Measurements from ENCODE around the gene PACRGL. TPM values are rescaled to one million over a fixed set of nuclear protein-coding genes. Genes with fewer than 3 reads are reported as not detected.
"Not testable (repeated sequence)": the region's sequence is repeated elsewhere in the genome, so short reads cannot be mapped to it uniquely, and the experiment has no call there.

PACRGL gene
- total and polyA plus RNA-seq, 5 experiments from 2014 or later, result 2.1 to 16.8 (median 5.3) TPM

- H3K36me3 Mint-ChIP-seq, result peaks cover 12 to 15% (median 14%) of the 10 kb centered on the region in 3 donors
- no peaks in the 10 kb centered on the region for H3K27me3 Mint-ChIP-seq
- DNase-seq (no peak), ATAC-seq (no peak)
- H3K27ac Mint-ChIP-seq, result no peak overlapping the region
- peaks cover 0 to 5% (median 3%) of the 10 kb centered on the region in 4 donors for H3K4me1 Mint-ChIP-seq
- POLR2A ChIA-PET, result no interaction called here
- H3K9me3 Mint-ChIP-seq, result peaks cover 0 to 3% (median 0%) of the 10 kb centered on the region in 9 donors
- no peak overlapping the region for H3K4me3 Mint-ChIP-seq
These were observed 52.4 kb downstream of the PACRGL start for GRCh38 chr4:20752641-20753040.

- POLR2A ChIA-PET, result no interaction called here
- peaks cover 0 to 2% (median 0%) of the 10 kb centered on the region in 9 donors for H3K9me3 Mint-ChIP-seq
- no peak for ATAC-seq
These were observed 53.8 kb downstream of the PACRGL start for GRCh38 chr4:20754036-20754435.

GRCh38 chr4:20760053-20760452 lies 59.8 kb downstream of the PACRGL start:
- POLR2A ChIA-PET, result no interaction called here
- no peaks in the 10 kb centered on the region for H3K36me3 Mint-ChIP-seq
- no peaks in the 10 kb centered on the region for H3K27me3 Mint-ChIP-seq
- H3K27ac Mint-ChIP-seq, result no peak overlapping the region
- ATAC-seq (no peak), DNase-seq (no peak)
- H3K4me3 Mint-ChIP-seq, result no peak overlapping the region
- H3K9me3 Mint-ChIP-seq, result no peaks in the 10 kb centered on the region
- no peaks in the 10 kb centered on the region for H3K4me1 Mint-ChIP-seq

More at GRCh38 chr4:20754036-20754435, 53.8 kb downstream of the PACRGL start:
- Mint-ChIP-seq H3K4me3 (no peak overlapping the region), H3K4me1 (peaks cover 0 to 5% (median 2%) of the 10 kb centered on the region in 4 donors), H3K36me3 (peaks cover 7 to 15% (median 14%) of the 10 kb centered on the region in 3 donors), H3K27me3 (no peaks in the 10 kb centered on the region), H3K27ac (no peak overlapping the region)
- DNase-seq, result no peak

- no peak for DNase-seq
- Mint-ChIP-seq H3K27me3 (peaks cover 0 to 1% (median 0%) of the 10 kb centered on the region in 5 donors), H3K36me3 (no peaks in the 10 kb centered on the region), H3K27ac (no peak overlapping the region), H3K9me3 (no peaks in the 10 kb centered on the region), H3K4me3 (no peak overlapping the region), H3K4me1 (no peaks in the 10 kb centered on the region)
- POLR2A ChIA-PET, result no interaction called here
- ATAC-seq, result no peak
These were observed 61.1 kb downstream of the PACRGL start for GRCh38 chr4:20761382-20761781.

GRCh38 chr4:20761826-20762225 lies 61.6 kb downstream of the PACRGL start:
- no peaks in the 10 kb centered on the region for H3K36me3 Mint-ChIP-seq
- peaks cover 0 to 1% (median 0%) of the 10 kb centered on the region in 5 donors for H3K27me3 Mint-ChIP-seq
- H3K27ac Mint-ChIP-seq, result no peak overlapping the region
- H3K9me3 Mint-ChIP-seq, result no peaks in the 10 kb centered on the region
- DNase-seq, result no peak
- POLR2A ChIA-PET, result no interaction called here
- H3K4me3 Mint-ChIP-seq, result no peak overlapping the region
- ATAC-seq, result no peak
- H3K4me1 Mint-ChIP-seq, result no peaks in the 10 kb centered on the region

GRCh38 chr4:20764366-20764992 lies 64.2 kb downstream of the PACRGL start:
- no peaks in the 10 kb centered on the region for H3K9me3 Mint-ChIP-seq
- ATAC-seq, result no peak
- peaks cover 0 to 1% (median 0%) of the 10 kb centered on the region in 5 donors for H3K27me3 Mint-ChIP-seq
- POLR2A ChIA-PET, result no interaction called here
- H3K27ac Mint-ChIP-seq, result no peak overlapping the region
- H3K4me1 Mint-ChIP-seq, result no peaks in the 10 kb centered on the region
- H3K36me3 Mint-ChIP-seq, result no peaks in the 10 kb centered on the region
- no peak overlapping the region for H3K4me3 Mint-ChIP-seq
- no peak for DNase-seq

GRCh38 chr4:20773144-20773997 lies 73.1 kb downstream of the PACRGL start:
- H3K27me3 Mint-ChIP-seq, result peaks cover 2 to 12% (median 5%) of the 10 kb centered on the region in 5 donors
- DNase-seq, result peak in 7 of 10 donors; percentile 1 to 33 (median 19)
- no peak overlapping the region for H3K27ac Mint-ChIP-seq
- H3K4me3 Mint-ChIP-seq, result peak overlapping the region in 2 of 10 donors; percentile 34 to 38
- POLR2A ChIA-PET, result no interaction called here
- no peaks in the 10 kb centered on the region for H3K36me3 Mint-ChIP-seq
- H3K9me3 Mint-ChIP-seq, result peaks cover 0 to 5% (median 0%) of the 10 kb centered on the region in 9 donors
- peaks cover 0 to 8% (median 2%) of the 10 kb centered on the region in 4 donors for H3K4me1 Mint-ChIP-seq
- ATAC-seq, result peak in 1 of 2 donors; percentile 53

GRCh38 chr4:20778896-20779295 lies 78.6 kb downstream of the PACRGL start:
- peaks cover 0 to 3% (median 0%) of the 10 kb centered on the region in 4 donors for H3K4me1 Mint-ChIP-seq
- POLR2A ChIA-PET, result no interaction called here
- no peak overlapping the region for H3K27ac Mint-ChIP-seq
- H3K9me3 Mint-ChIP-seq, result peaks cover 0 to 49% (median 28%) of the 10 kb centered on the region in 9 donors
- H3K4me3 Mint-ChIP-seq, result no peak overlapping the region
- H3K27me3 Mint-ChIP-seq, result peaks cover 0 to 17% (median 2%) of the 10 kb centered on the region in 5 donors
- H3K36me3 Mint-ChIP-seq, result peaks cover 0 to 37% (median 15%) of the 10 kb centered on the region in 3 donors
- DNase-seq, result no peak
- no peak for ATAC-seq

GRCh38 chr4:20783134-20783533 lies 82.9 kb downstream of the PACRGL start:
- ATAC-seq, DNase-seq, H3K27ac Mint-ChIP-seq, H3K4me1 Mint-ChIP-seq, H3K4me3 Mint-ChIP-seq, POLR2A ChIA-PET: not testable (repeated sequence)
- H3K9me3 Mint-ChIP-seq, result peaks cover 0 to 44% (median 32%) of the 10 kb centered on the region in 9 donors
- H3K36me3 Mint-ChIP-seq, result peaks cover 0 to 43% (median 15%) of the 10 kb centered on the region in 3 donors
- H3K27me3 Mint-ChIP-seq, result peaks cover 0 to 22% (median 3%) of the 10 kb centered on the region in 5 donors

- Mint-ChIP-seq H3K4me1 (no peaks in the 10 kb centered on the region), H3K4me3 (no peak overlapping the region), H3K36me3 (peaks cover 0 to 11% (median 1%) of the 10 kb centered on the region in 3 donors), H3K27ac (no peak overlapping the region), H3K27me3 (peaks cover 0 to 15% (median 1%) of the 10 kb centered on the region in 5 donors), H3K9me3 (peaks cover 0 to 10% (median 3%) of the 10 kb centered on the region in 9 donors)
- DNase-seq, result no peak
- POLR2A ChIA-PET, result no interaction called here
- ATAC-seq, result no peak
These were observed 87.8 kb downstream of the PACRGL start for GRCh38 chr4:20787940-20788665.
